Measurements from ENCODE around the gene FRMD3.

DNA sequence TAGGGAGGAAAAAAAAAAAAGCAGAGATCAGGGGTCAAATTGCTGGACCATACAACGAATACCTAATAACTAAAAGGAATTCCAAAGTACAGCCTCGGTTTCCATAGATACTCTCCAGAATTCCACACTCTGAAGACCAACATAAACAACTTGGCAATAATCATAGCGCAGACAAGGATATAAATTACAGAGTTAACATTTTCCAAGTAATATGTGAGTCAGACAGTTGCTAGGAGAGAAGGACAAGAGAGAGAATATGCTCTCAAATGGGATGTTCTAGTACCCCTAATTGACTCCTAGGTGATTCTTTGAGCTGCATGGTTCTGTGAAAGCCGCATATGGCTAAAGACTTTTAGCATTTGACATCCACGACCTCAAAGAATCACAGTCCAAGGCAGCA lies 165.2 kb downstream of the FRMD3 start:
- TF ChIP-seq, protein P1, sequence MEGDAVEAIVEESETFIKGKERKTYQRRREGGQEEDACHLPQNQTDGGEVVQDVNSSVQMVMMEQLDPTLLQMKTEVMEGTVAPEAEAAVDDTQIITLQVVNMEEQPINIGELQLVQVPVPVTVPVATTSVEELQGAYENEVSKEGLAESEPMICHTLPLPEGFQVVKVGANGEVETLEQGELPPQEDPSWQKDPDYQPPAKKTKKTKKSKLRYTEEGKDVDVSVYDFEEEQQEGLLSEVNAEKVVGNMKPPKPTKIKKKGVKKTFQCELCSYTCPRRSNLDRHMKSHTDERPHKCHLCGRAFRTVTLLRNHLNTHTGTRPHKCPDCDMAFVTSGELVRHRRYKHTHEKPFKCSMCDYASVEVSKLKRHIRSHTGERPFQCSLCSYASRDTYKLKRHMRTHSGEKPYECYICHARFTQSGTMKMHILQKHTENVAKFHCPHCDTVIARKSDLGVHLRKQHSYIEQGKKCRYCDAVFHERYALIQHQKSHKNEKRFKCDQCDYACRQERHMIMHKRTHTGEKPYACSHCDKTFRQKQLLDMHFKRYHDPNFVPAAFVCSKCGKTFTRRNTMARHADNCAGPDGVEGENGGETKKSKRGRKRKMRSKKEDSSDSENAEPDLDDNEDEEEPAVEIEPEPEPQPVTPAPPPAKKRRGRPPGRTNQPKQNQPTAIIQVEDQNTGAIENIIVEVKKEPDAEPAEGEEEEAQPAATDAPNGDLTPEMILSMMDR (IDR thresholded peaks at IDR 0.05): no peak
- TF ChIP-seq, protein P2, sequence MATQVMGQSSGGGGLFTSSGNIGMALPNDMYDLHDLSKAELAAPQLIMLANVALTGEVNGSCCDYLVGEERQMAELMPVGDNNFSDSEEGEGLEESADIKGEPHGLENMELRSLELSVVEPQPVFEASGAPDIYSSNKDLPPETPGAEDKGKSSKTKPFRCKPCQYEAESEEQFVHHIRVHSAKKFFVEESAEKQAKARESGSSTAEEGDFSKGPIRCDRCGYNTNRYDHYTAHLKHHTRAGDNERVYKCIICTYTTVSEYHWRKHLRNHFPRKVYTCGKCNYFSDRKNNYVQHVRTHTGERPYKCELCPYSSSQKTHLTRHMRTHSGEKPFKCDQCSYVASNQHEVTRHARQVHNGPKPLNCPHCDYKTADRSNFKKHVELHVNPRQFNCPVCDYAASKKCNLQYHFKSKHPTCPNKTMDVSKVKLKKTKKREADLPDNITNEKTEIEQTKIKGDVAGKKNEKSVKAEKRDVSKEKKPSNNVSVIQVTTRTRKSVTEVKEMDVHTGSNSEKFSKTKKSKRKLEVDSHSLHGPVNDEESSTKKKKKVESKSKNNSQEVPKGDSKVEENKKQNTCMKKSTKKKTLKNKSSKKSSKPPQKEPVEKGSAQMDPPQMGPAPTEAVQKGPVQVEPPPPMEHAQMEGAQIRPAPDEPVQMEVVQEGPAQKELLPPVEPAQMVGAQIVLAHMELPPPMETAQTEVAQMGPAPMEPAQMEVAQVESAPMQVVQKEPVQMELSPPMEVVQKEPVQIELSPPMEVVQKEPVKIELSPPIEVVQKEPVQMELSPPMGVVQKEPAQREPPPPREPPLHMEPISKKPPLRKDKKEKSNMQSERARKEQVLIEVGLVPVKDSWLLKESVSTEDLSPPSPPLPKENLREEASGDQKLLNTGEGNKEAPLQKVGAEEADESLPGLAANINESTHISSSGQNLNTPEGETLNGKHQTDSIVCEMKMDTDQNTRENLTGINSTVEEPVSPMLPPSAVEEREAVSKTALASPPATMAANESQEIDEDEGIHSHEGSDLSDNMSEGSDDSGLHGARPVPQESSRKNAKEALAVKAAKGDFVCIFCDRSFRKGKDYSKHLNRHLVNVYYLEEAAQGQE (IDR thresholded peaks at IDR 0.05; ENCODE audit: insufficient read depth in 1 of 2, low read depth in 2 of 2, low read length in 1 of 2): no peak
- TF ChIP-seq POLR2AphosphoS5 (IDR thresholded peaks at IDR 0.05; ENCODE audit: low read depth, low read length) (no peak), TCF7L2 (IDR thresholded peaks at IDR 0.05; ENCODE audit: low read depth, low read length) (no peak)

All from Panc1 (cell line).